ENCODE measurements around the gene FBLN2. TPM values are rescaled to one million over a fixed set of nuclear protein-coding genes. Genes with fewer than 3 reads are reported as not detected.
A peak's percentile ranks its signal among the peaks of the same experiment; 100 is the strongest.

Gene FBLN2
- total and polyA plus RNA-seq, 8 donors: 27.5 to 96.6 (median 40.6) TPM

DNA sequence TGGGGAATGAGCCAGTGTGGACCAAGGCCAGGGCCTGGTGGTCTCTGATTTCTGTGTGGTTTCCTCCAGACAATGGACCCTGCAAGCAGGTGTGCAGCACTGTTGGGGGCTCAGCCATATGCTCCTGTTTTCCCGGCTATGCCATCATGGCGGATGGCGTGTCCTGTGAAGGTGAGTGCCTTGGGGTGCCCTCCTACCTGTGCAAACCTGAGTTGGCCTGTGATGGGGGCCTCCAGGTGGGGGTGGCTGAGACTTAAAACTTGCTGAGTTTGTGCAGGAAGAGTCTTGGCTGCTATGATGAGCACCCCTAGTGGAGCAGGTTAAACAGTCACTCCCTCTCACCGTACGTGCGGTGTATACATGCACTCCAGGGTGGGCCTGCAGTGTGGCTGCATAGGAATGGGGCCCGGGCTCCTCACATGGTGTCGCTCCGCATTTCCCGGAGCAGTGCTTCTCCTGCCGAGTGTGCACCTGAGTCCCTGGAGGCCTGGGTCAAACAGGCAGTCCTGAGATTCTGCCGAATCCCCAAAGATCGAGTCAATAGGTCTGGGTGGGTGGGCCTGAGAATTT lies 70.8 kb downstream of the FBLN2 start:
- Histone ChIP-seq H3K4me3 (no peak overlapping the region), H3K27me3 (no peaks in the 10 kb centered on the region), H3K4me1 (no peaks in the 10 kb centered on the region), H3K27ac (no peak overlapping the region), H3K9me3 (no peaks in the 10 kb centered on the region), H3K36me3 (no peaks in the 10 kb centered on the region)
- intact Hi-C loops (cut with DNase I): no loop called here
- DNase-seq (peak in 1 of 4 donors; percentile 30), ATAC-seq (no peak)
- TF ChIP-seq CTCF (IDR thresholded peaks at IDR 0.05): no peak

GRCh38 chr3:13620281-13620680 lies 71.4 kb downstream of the FBLN2 start:
- TF ChIP-seq CTCF (IDR thresholded peaks at IDR 0.05): no peak
- no peak for ATAC-seq
- Histone ChIP-seq H3K36me3 (no peaks in the 10 kb centered on the region), H3K4me1 (no peaks in the 10 kb centered on the region), H3K4me3 (no peak overlapping the region), H3K27me3 (no peaks in the 10 kb centered on the region), H3K9me3 (no peaks in the 10 kb centered on the region), H3K27ac (no peak overlapping the region)
- DNase-seq: no peak
- intact Hi-C loops (cut with DNase I): no loop called here

DNA sequence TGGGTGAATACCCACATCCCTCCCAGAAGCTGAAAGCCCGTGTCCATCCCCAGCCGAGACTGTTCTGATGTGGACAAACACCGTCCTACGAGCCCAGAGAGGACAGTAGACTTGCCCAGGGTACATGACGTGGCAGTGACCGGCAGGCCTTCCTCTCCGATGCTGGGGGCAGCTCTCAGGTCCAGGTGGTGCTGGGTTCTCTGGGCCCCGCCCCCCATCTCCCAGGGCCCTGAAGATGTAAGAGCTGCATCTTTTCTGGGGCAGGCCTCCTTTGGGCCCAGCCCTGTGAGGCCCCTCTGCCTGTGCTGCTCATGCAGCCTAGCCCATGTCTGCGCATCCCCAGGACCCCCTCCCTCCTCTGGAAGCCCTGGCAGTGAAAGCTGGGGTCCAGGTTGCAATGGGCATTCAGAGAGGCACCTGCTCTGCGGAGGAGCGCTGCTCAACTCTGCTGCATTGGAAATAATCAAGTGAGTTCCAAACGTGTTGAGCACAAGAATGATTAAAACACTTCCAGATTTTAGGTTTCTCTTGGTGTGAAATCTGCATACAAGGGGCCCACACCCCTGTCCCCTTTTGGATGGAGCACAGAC lies 71.9 kb downstream of the FBLN2 start:
- H3K27me3 ChIP-seq: no peaks in the 10 kb centered on the region
- no peaks in the 10 kb centered on the region for H3K4me1 ChIP-seq
- no peaks in the 10 kb centered on the region for H3K9me3 ChIP-seq
- no peak overlapping the region for H3K4me3 ChIP-seq
- no peak overlapping the region for H3K27ac ChIP-seq
- TF ChIP-seq CTCF (IDR thresholded peaks at IDR 0.05): no peak
- no peaks in the 10 kb centered on the region for H3K36me3 ChIP-seq
- DNase-seq: peak in 1 of 4 donors; percentile 16
- intact Hi-C loops (cut with DNase I): no loop called here
- no peak for ATAC-seq

DNA sequence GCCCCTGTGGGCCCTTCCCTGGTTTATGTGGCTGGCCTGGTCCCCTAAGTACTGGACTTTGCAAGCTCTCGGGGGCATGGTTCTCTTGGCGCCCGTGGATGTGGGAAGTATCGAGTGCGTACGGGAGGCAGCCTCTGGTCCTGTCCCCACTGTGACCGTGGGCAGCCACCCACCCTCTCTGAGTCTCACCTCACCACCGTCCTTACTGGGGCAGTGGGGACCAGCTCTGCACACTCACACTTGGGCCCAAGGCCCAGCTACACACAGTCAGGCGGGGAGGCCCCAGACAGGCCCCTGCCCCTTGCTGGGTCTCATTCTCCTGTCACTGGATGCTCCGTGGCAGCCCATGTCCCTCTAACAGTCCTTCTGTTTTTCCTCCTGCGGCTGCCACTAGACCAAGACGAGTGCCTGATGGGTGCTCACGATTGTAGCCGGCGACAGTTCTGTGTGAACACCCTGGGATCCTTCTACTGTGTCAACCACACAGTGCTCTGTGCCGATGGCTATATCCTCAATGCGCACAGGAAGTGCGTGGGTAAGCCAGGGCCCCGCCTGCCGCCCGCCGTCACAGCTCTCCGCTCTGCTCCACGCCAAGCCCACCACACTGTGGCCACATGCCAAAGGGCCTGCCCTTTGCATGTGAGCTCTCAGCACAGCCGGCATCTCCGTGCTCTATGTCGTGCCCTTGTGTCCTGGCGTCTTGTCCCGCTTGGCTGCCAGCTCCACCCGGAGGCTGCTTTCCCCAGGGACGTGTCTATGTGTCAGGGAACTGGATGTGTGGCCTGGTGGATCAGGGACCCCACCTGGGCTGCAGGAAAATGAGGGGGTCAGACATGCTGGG lies 72.7 kb downstream of the FBLN2 start:
- intact Hi-C loops (cut with DNase I): no loop called here
- ATAC-seq: no peak
- Histone ChIP-seq H3K27ac (no peak overlapping the region), H3K4me1 (no peaks in the 10 kb centered on the region), H3K27me3 (no peaks in the 10 kb centered on the region), H3K9me3 (no peaks in the 10 kb centered on the region), H3K36me3 (no peaks in the 10 kb centered on the region), H3K4me3 (no peak overlapping the region)
- DNase-seq: peak in 2 of 4 donors; percentile 24 to 59
- TF ChIP-seq CTCF (IDR thresholded peaks at IDR 0.05): no peak

- ATAC-seq: no peak
- H3K4me1 ChIP-seq: no peaks in the 10 kb centered on the region
Observed at GRCh38 chr3:13622356-13622755, 73.4 kb downstream of the FBLN2 start.

More at GRCh38 chr3:13622356-13622755, 73.4 kb downstream of the FBLN2 start:
- H3K27me3 ChIP-seq: no peaks in the 10 kb centered on the region
- no peak for DNase-seq
- H3K27ac ChIP-seq: no peak overlapping the region
- H3K36me3 ChIP-seq: no peaks in the 10 kb centered on the region
- intact Hi-C loops (cut with DNase I): no loop called here
- H3K4me3 ChIP-seq: no peak overlapping the region
- no peak for TF ChIP-seq CTCF (IDR thresholded peaks at IDR 0.05)
- no peaks in the 10 kb centered on the region for H3K9me3 ChIP-seq

All from left lung (tissue), 10 donors.